Fibroblast of pulmonary artery (primary cell): Measurements from ENCODE around the gene DAB1.

ENCODE experiments used
- DNase-seq: peaks from one replicate; pipeline ENCODE4 v3.0.0-alpha.2; 2010; ENCODE audit warnings: low read depth
- H3K4me3 ChIP-seq: replicated peaks from 2 replicates; pipeline ENCODE4 v1.5.1; 2011; ENCODE audit warnings: low read depth, mild to moderate bottlenecking, control low read depth, low read length, moderate library complexity
- TF ChIP-seq, protein P1 (sequence below): IDR thresholded peaks from 2 replicates; pipeline ENCODE4 v1.5.1; 2011; ENCODE audit warnings: mild to moderate bottlenecking, control low read depth, low read length, inconsistent platforms; ENCODE audit errors: missing control alignments

Gene DAB1

DNA sequence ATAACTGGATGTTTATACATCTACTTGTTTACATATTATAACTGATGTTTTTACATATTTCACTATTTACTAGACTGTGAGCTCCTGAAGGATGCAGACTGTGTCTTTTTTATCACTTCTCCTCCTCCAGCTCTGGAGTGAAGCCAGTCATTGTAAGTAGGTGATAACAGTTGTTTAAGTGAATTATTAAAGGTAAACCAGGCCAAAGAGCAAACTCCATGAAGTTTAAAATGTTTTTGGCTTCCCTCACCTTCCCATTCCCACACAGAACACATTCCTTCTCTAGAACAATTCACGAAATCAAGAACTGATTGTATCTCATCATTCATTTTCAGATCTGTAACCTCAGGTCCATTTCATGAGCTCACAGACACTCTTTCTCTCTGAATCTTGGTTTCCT lies 98.3 kb downstream of the DAB1 start:
- no peak for DNase-seq
- TF ChIP-seq, protein P1, sequence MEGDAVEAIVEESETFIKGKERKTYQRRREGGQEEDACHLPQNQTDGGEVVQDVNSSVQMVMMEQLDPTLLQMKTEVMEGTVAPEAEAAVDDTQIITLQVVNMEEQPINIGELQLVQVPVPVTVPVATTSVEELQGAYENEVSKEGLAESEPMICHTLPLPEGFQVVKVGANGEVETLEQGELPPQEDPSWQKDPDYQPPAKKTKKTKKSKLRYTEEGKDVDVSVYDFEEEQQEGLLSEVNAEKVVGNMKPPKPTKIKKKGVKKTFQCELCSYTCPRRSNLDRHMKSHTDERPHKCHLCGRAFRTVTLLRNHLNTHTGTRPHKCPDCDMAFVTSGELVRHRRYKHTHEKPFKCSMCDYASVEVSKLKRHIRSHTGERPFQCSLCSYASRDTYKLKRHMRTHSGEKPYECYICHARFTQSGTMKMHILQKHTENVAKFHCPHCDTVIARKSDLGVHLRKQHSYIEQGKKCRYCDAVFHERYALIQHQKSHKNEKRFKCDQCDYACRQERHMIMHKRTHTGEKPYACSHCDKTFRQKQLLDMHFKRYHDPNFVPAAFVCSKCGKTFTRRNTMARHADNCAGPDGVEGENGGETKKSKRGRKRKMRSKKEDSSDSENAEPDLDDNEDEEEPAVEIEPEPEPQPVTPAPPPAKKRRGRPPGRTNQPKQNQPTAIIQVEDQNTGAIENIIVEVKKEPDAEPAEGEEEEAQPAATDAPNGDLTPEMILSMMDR = no peak
- no peak overlapping the region for H3K4me3 ChIP-seq

DNA sequence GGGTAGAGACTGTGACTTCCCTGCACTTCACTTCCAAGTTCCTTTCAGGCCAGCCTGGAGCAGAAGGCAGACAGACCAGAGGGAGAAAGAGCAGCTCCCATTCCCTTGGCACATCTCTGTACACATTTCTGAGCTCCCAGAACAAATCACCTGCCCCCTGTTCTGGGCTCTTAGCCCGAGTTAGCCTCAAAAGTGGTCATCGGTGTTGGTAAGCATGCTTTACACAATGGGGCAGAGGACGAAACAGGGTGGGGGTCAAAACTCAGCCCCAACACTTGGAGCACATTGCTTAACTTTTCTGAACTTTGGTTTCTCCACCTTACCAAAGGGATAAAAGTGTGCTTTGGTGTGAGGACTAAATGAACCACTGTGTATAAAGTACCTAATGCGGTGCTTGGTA lies 98.7 kb downstream of the DAB1 start:
- DNase-seq = no peak
- TF ChIP-seq, protein P1 = no peak
- no peak overlapping the region for H3K4me3 ChIP-seq

DNA sequence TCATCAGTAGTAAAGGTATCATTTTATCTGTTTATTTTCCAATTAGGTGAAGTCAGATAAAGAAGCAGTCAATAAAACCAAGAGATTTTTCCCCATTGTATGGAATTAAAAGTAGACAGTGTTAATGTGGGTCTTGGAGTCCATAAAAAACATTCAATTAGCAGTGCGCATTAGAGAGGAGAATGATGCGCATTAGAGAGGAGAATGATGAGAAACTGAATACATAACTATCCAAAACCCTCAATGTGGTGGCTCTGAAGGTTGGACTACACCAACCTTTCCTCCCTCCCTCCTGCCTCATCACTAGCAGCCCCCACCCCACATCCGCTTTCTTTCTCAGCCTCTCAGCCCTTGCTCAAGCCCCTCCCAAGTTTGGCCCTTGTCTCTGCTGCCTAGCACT lies 99.5 kb downstream of the DAB1 start:
- no peak for DNase-seq
- no peak overlapping the region for H3K4me3 ChIP-seq
- TF ChIP-seq, protein P1 = no peak

DNA sequence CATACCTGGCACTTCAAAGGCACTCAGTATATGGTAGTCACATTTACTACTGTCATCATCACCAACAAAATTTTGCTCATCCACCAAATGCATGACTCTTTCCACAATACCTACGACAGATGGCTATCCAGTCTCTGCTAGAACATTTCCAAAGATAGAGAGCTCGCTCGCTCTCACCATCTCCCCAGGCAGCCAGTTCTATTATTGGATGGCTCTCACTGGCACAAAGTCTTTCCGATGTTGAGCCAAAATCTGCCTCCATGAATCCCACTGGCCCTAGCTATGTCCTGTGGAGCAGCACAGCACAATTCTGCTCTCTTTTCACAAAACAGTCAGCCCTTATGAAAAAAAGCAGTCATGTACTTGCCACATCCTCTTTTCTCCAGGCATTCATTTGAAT lies 102.1 kb downstream of the DAB1 start:
- no peak for DNase-seq
- H3K4me3 ChIP-seq = no peak overlapping the region
- TF ChIP-seq, protein P1 = no peak

DNA sequence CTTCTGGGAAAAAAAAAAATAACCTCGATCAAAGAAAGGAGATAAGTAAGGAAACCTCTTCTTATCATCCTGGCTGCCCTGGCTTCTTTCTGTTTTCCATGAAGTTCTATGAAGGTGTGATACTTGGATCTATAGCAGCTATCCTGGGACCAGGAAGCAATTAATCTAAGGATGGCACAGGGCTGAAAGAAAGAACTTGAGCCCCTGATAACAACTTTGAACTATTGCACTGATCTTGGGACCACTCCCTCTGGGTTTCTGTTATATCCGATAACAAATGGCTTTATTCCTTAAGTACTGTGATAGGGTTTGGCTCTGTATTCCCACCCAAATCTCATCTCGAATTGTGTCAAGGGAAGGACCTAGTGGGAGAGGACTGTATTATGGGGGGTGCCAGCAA lies 104.1 kb downstream of the DAB1 start:
- DNase-seq = no peak
- TF ChIP-seq, protein P1 = no peak
- H3K4me3 ChIP-seq = no peak overlapping the region

DNA sequence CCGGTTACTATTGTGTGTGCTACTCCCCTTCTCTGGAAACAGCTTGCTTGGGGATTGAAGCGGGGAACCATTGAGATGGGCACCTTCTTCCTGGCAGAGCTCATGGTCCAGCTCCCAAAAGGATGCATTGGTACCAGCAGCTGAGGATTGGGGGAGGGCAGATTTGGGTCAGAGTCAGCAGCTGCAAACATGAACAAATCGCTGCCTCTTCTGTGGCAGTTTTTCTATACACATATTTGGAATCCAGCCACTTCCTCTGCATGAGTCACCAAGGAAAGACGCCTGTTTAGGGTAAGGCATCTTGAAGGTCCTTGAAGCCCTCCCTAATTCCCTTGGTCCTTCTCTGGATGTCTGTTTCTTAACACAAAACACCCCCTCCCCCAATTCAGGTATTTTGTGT lies 104.7 kb downstream of the DAB1 start:
- TF ChIP-seq, protein P1 = no peak
- peak; percentile 18 for DNase-seq
- H3K4me3 ChIP-seq = no peak overlapping the region

DNA sequence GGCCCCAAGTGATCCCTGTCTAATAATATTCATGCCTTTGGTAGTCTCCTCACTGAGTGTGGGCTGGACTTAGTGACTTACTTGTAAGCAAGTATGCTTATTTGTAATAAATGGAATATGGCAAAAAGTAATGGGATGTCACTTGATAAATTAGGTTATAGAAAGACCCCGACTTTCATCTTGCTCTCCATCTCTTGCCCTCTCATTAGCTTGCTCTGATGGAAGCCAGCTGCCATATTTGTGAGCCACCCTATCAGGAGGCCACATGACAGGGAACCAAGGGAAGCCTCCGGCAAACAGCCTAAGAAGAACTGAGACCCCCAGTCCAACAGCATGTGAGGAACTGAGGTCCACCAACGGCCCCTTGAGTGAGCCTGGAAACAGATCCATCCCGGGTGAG lies 107.0 kb downstream of the DAB1 start:
- DNase-seq = no peak
- no peak overlapping the region for H3K4me3 ChIP-seq
- TF ChIP-seq, protein P1 = no peak
